Astrocyte (in vitro differentiated cells and primary cell): ENCODE results near the gene CD180. TPM values are rescaled to one million over a fixed set of nuclear protein-coding genes. Genes with fewer than 3 reads are reported as not detected.

Source experiments
- DNase-seq: peaks from one replicate; pipeline ENCODE4 v3.0.0-alpha.2; 2010; ENCODE audit warnings: low read depth
- FAIRE-seq: peaks from 2 replicates; lab custom pipeline; 2011; peaks lifted over from hg19 to GRCh38; lab: Jason Lieb, UNC
- H2AFZ ChIP-seq: 2 replicates; pipeline ENCODE4 v1.6.0; 2012; ENCODE audit warnings: low read depth, low read length, inconsistent platforms
- H3K27ac ChIP-seq: 2 replicates; pipeline ENCODE4 v1.5.1; 2011; ENCODE audit warnings: low read depth, low read length, inconsistent platforms
- H3K27me3 ChIP-seq: 2 replicates; pipeline ENCODE4 v1.6.0; 2011; ENCODE audit warnings: low read length, inconsistent platforms; ENCODE audit not compliant: insufficient read depth
- H3K36me3 ChIP-seq: 2 replicates; pipeline ENCODE4 v1.5.1; 2011; ENCODE audit warnings: low read length, inconsistent platforms; ENCODE audit not compliant: insufficient read depth
- H3K4me1 ChIP-seq: 2 replicates; pipeline ENCODE4 v1.5.1; 2011; ENCODE audit warnings: low read length, inconsistent platforms; ENCODE audit not compliant: insufficient read depth
- H3K4me2 ChIP-seq: 2 replicates; pipeline ENCODE4 v1.6.0; 2012; ENCODE audit warnings: low read length, inconsistent platforms
- H3K4me3 ChIP-seq: 2 replicates; pipeline ENCODE4 v1.5.1; 2011; ENCODE audit warnings: low read depth, mild to moderate bottlenecking, low read length, inconsistent platforms; ENCODE audit not compliant: insufficient read depth
- H3K79me2 ChIP-seq: 2 replicates; pipeline ENCODE4 v1.6.0; 2012; ENCODE audit warnings: mild to moderate bottlenecking, low read length, inconsistent platforms; ENCODE audit not compliant: insufficient read depth
- H3K9ac ChIP-seq: 2 replicates; pipeline ENCODE4 v1.6.0; 2012; ENCODE audit warnings: mild to moderate bottlenecking, low read length, inconsistent platforms
- H3K9me3 ChIP-seq: 2 replicates; pipeline ENCODE4 v1.5.1; 2012; ENCODE audit warnings: low read depth, mild to moderate bottlenecking, low read length, inconsistent platforms; ENCODE audit not compliant: insufficient read depth
- H4K20me1 ChIP-seq: 2 replicates; pipeline ENCODE4 v1.6.0; 2012; ENCODE audit warnings: low read length, inconsistent platforms; ENCODE audit not compliant: insufficient read depth
- H3K27ac Mint-ChIP-seq: one replicate; pipeline ENCODE4 v1.8.0; 2021; ENCODE audit warnings: mild to moderate bottlenecking, mixed read lengths; ENCODE audit not compliant: unreplicated experiment
- H3K27me3 Mint-ChIP-seq: one replicate; pipeline ENCODE4 v1.8.0; 2021; ENCODE audit warnings: low read depth, mixed read lengths; ENCODE audit not compliant: unreplicated experiment
- H3K36me3 Mint-ChIP-seq: one replicate; pipeline ENCODE4 v1.8.0; 2021; ENCODE audit warnings: low read depth, mixed read lengths; ENCODE audit not compliant: unreplicated experiment
- H3K4me1 Mint-ChIP-seq: one replicate; pipeline ENCODE4 v1.8.0; 2021; ENCODE audit warnings: low read depth, mixed read lengths; ENCODE audit not compliant: unreplicated experiment
- H3K4me3 Mint-ChIP-seq: one replicate; pipeline ENCODE4 v1.8.0; 2021; ENCODE audit warnings: mild to moderate bottlenecking, moderate library complexity, mixed read lengths; ENCODE audit not compliant: unreplicated experiment
- H3K9me3 Mint-ChIP-seq: one replicate; pipeline ENCODE4 v1.8.0; 2021; ENCODE audit warnings: mild to moderate bottlenecking, mixed read lengths; ENCODE audit not compliant: unreplicated experiment
- EZH2 ChIP-seq: IDR thresholded peaks from 2 replicates; pipeline ENCODE4 v1.6.1; 2012; ENCODE audit warnings: mild to moderate bottlenecking, low read length, inconsistent platforms; ENCODE audit not compliant: insufficient read depth
- total RNA-seq: library from RNA; stranded (reverse); gene quantifications from 2 replicates; pipeline ENCODE4 v1.2.1, GENCODE V29; 2021
- TF ChIP-seq, protein P1 (sequence below): IDR thresholded peaks from 2 replicates; pipeline ENCODE4 v1.5.1; 2011; ENCODE audit warnings: low read depth, mild to moderate bottlenecking, inconsistent platforms, low read length, moderate library complexity; ENCODE audit not compliant: insufficient read depth

Gene CD180
- total RNA-seq, 1 donor from 2014 or later: not detected

DNA sequence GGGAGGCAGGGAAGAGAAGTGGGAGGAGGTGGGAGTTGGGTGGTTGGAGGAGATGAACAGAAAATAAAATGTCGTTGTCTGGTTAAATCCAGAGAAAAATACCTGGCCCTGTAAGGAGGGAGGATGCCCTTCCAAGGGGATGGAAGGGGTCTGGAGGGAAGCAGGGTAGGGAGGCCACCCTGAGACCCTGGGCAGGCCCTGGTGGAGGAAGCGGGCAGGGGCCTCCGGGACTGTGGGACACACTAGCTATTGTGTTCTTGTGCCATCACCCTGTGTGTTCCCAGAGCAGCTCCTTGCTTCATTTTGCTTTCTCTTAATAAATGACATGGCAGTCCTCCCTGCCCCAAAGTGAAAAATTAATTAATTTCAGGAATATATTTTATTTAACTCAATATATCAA lies 11.8 kb upstream of the CD180 start:
- H3K4me1 Mint-ChIP-seq: peaks cover 10% of the 10 kb centered on the region
- H3K79me2 ChIP-seq: no peaks in the 10 kb centered on the region
- FAIRE-seq: no peak
- no peak for TF ChIP-seq EZH2
- TF ChIP-seq, protein P1, sequence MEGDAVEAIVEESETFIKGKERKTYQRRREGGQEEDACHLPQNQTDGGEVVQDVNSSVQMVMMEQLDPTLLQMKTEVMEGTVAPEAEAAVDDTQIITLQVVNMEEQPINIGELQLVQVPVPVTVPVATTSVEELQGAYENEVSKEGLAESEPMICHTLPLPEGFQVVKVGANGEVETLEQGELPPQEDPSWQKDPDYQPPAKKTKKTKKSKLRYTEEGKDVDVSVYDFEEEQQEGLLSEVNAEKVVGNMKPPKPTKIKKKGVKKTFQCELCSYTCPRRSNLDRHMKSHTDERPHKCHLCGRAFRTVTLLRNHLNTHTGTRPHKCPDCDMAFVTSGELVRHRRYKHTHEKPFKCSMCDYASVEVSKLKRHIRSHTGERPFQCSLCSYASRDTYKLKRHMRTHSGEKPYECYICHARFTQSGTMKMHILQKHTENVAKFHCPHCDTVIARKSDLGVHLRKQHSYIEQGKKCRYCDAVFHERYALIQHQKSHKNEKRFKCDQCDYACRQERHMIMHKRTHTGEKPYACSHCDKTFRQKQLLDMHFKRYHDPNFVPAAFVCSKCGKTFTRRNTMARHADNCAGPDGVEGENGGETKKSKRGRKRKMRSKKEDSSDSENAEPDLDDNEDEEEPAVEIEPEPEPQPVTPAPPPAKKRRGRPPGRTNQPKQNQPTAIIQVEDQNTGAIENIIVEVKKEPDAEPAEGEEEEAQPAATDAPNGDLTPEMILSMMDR: no peak
- H2AFZ ChIP-seq: no peak overlapping the region
- H4K20me1 ChIP-seq: no peaks in the 10 kb centered on the region
- no peaks in the 10 kb centered on the region for H3K36me3 Mint-ChIP-seq
- H3K27ac ChIP-seq: no peak overlapping the region
- no peaks in the 10 kb centered on the region for H3K9me3 Mint-ChIP-seq
- H3K4me3 Mint-ChIP-seq: no peak overlapping the region
- peaks cover 13% of the 10 kb centered on the region for H3K4me1 ChIP-seq
- no peak overlapping the region for H3K27ac Mint-ChIP-seq
- no peak overlapping the region for H3K4me3 ChIP-seq
- H3K9me3 ChIP-seq: no peaks in the 10 kb centered on the region
- H3K36me3 ChIP-seq: no peaks in the 10 kb centered on the region
- DNase-seq: no peak
- no peaks in the 10 kb centered on the region for H3K27me3 Mint-ChIP-seq
- H3K27me3 ChIP-seq: no peaks in the 10 kb centered on the region
- H3K4me2 ChIP-seq: no peak overlapping the region
- no peak overlapping the region for H3K9ac ChIP-seq

DNA sequence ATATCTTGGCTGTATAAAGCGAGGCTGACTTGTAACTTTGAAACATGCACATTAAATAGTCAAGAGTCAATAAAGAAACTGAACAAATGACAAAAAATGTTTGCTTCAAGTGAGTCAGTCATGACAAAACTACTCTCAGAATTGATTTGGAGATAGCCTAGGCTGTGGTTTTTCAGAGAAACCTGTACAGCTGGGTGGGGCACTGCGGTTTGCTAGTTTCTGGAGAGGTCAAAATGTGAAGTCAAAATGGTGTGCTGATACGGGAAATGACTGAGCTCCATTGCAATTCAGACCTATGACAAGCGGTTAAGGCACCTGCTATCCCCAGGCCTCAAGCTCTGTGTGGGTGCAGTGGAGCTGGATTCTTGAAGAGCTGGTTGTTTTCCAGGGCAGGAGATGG lies 10.3 kb upstream of the CD180 start:
- H3K4me3 ChIP-seq: no peak overlapping the region
- no peaks in the 10 kb centered on the region for H3K27me3 ChIP-seq
- Mint-ChIP-seq H3K27ac (no peak overlapping the region), H3K9me3 (no peaks in the 10 kb centered on the region), H3K4me1 (peaks cover 5% of the 10 kb centered on the region), H3K36me3 (no peaks in the 10 kb centered on the region), H3K4me3 (no peak overlapping the region), H3K27me3 (no peaks in the 10 kb centered on the region)
- DNase-seq: peak; percentile 97
- no peak overlapping the region for H3K9ac ChIP-seq
- no peak overlapping the region for H3K27ac ChIP-seq
- no peak for FAIRE-seq
- peaks cover 13% of the 10 kb centered on the region for H3K4me1 ChIP-seq
- H3K36me3 ChIP-seq: no peaks in the 10 kb centered on the region
- no peaks in the 10 kb centered on the region for H3K9me3 ChIP-seq
- H3K79me2 ChIP-seq: no peaks in the 10 kb centered on the region
- TF ChIP-seq, protein P1: no peak
- TF ChIP-seq EZH2: no peak
- H4K20me1 ChIP-seq: no peaks in the 10 kb centered on the region
- peak overlapping the region; percentile 3 for H3K4me2 ChIP-seq
- no peak overlapping the region for H2AFZ ChIP-seq

DNA sequence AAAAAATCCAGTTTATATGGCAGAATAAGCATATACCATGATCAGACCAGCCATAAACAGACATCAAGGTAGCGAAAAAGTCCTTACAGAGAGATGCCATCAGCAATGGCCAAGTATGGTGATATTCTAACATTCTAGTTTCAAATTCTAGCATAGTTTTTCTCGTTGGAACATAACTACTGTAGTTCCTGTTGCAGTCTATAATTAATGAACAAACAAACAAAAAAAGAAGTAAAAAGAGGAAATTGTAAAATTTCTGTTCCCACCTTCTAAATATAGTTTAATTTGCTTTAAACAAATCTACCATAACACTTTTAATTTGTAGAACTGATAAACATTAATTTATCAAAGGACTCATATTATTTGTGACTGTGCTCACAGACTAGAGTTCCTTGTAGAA lies 9.9 kb upstream of the CD180 start:
- DNase-seq (no peak), FAIRE-seq (no peak)
- no peak overlapping the region for H3K4me3 Mint-ChIP-seq
- no peak for TF ChIP-seq EZH2
- TF ChIP-seq, protein P1: no peak
- Histone ChIP-seq H3K4me2 (no peak overlapping the region), H3K9me3 (no peaks in the 10 kb centered on the region), H3K27ac (no peak overlapping the region), H3K36me3 (no peaks in the 10 kb centered on the region), H4K20me1 (no peaks in the 10 kb centered on the region), H2AFZ (no peak overlapping the region), H3K4me3 (no peak overlapping the region), H3K27me3 (no peaks in the 10 kb centered on the region), H3K9ac (no peak overlapping the region), H3K79me2 (no peaks in the 10 kb centered on the region), H3K4me1 (peaks cover 13% of the 10 kb centered on the region)
- H3K27ac Mint-ChIP-seq: no peak overlapping the region
- peaks cover 2% of the 10 kb centered on the region for H3K4me1 Mint-ChIP-seq
- H3K9me3 Mint-ChIP-seq: no peaks in the 10 kb centered on the region
- no peaks in the 10 kb centered on the region for H3K36me3 Mint-ChIP-seq
- H3K27me3 Mint-ChIP-seq: no peaks in the 10 kb centered on the region
